Natural killer cell (primary cell): ENCODE measurements around the gene CFAP68. TPM values are rescaled to one million over a fixed set of nuclear protein-coding genes. Genes with fewer than 3 reads are reported as not detected.

Experiments
- ATAC-seq, 3 donors: fragments of 150-1000 bp in 2 of 3; fragments of 200-7000 bp in 1 of 3; cut with Tn5 transposase; 1 replicate in 1 of 3; 2 replicates in 2 of 3; pipeline ENCODE4 v1.10.0; 2021; ENCODE audit warnings: mild to moderate bottlenecking in 2 of 3, moderate library complexity in 2 of 3
- DNase-seq, 2 donors: peaks; one replicate each; pipeline versions ENCODE4 v3.0.0 to v3.0.0-alpha.2; 2013 to 2021; ENCODE audit warnings: mixed read lengths in 1 of 2
- H3K27ac ChIP-seq: one replicate; pipeline ENCODE4 v1.5.1; 2013; ENCODE audit warnings: mild to moderate bottlenecking, low read length
- H3K27me3 ChIP-seq: one replicate; pipeline ENCODE4 v1.6.1; 2013; ENCODE audit warnings: low read length; ENCODE audit not compliant: control insufficient read depth, insufficient read depth
- H3K36me3 ChIP-seq: one replicate; pipeline ENCODE4 v1.6.1; 2013; ENCODE audit warnings: low read length; ENCODE audit not compliant: control insufficient read depth, insufficient read depth
- H3K4me1 ChIP-seq: one replicate; pipeline ENCODE4 v1.6.1; 2013; ENCODE audit warnings: low read length; ENCODE audit not compliant: control insufficient read depth, insufficient read depth
- H3K4me3 ChIP-seq: one replicate; pipeline ENCODE4 v1.5.1; 2013; ENCODE audit warnings: low read length
- H3K9me3 ChIP-seq: one replicate; pipeline ENCODE4 v1.6.1; 2013; ENCODE audit warnings: low read length; ENCODE audit not compliant: control insufficient read depth, insufficient read depth
- H3K27ac Mint-ChIP-seq, 2 donors: one replicate each; pipeline ENCODE4 v1.8.0; 2022; ENCODE audit warnings: mild to moderate bottlenecking in 2 of 2, mixed read lengths in 2 of 2, moderate library complexity in 1 of 2
- H3K27me3 Mint-ChIP-seq, 2 donors: one replicate each; pipeline ENCODE4 v1.8.0; 2022; ENCODE audit warnings: low read depth in 2 of 2, mixed read lengths in 2 of 2
- H3K36me3 Mint-ChIP-seq: one replicate; pipeline ENCODE4 v1.8.0; 2022; ENCODE audit warnings: mixed read lengths
- H3K4me1 Mint-ChIP-seq, 2 donors: one replicate each; pipeline ENCODE4 v1.8.0; 2022; ENCODE audit warnings: mixed read lengths in 2 of 2
- H3K4me3 Mint-ChIP-seq: one replicate; pipeline ENCODE4 v1.8.0; 2022; ENCODE audit warnings: mild to moderate bottlenecking, moderate library complexity, mixed read lengths
- H3K9me3 Mint-ChIP-seq, 2 donors: one replicate each; pipeline ENCODE4 v1.8.0; 2022; ENCODE audit warnings: mixed read lengths in 2 of 2
- WGBS: methylation state at CpG from one replicate; pipeline ENCODE4 v1.1.7; 2013; ENCODE audit warnings: missing lambda C conversion rate; ENCODE audit not compliant: insufficient coverage; 5-methylcytosine and 5-hydroxymethylcytosine counted together
- intact Hi-C: fragments of 100-400 bp; cut with micrococcal nuclease; formaldehyde crosslinking; loops from one replicate; pipeline ENCODE4 v1.14.2; 2022
- total RNA-seq, 4 donors: library from RNA; stranded (reverse); fragments of 120-200 nt in 1 of 4; gene quantifications; one replicate each; pipeline versions ENCODE4 v1.2.3 to v1.2.4, GENCODE V29; 2013 to 2022
- TF ChIP-seq, protein P1 (sequence below): fragments of 200-600 bp; IDR thresholded peaks from one replicate; pipeline ENCODE4 v1.8.0; 2022; ENCODE audit warnings: antibody characterized with exemption

The CFAP68 gene
- total RNA-seq, 3 donors from 2014 or later (not counting 1 experiment from before 2014, with no cell fraction given) = 5.9 to 9.2 (median 7.6) TPM

DNA sequence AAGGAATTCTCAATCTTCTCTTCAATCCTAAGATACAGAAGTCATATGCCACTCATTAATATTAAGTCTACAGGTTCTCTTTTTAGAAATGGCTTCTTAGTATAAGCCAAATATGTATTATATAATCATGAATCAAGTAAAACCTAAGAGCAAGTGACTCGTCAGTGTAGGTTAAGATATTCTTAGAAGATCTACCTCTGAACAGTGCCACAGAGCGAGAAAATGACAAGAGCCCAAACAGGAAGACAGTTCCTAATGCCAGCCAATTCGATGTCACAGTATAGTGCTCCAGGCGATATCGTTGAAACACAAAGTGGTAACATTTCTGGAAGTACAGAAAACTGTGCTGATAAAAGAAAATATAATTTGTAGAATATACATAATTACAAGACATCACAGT lies 41.3 kb upstream of the CFAP68 start:
- 96% methylated on average over 5 of the region's 5 CpGs for WGBS
- DNase-seq = no peak

DNA sequence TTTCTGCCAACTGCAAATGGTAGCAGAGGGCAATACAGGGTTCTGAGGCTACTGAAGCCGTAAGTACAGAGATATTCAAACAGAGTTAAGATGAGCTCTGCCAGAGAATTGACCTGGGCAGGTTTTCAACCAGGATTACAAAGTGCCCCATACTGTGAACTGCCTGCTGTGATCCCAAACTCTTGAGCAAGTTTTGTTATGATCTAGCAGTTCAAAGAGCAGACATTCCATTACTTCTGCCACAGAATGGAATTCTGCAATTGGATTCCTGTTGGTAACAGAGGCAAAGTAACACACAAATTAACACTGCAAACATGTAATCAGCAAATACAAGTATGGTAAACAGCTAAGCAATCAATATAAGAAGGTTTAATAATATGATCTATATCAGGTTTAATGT lies 39.2 kb upstream of the CFAP68 start:
- H3K4me3 ChIP-seq = no peak overlapping the region
- Mint-ChIP-seq H3K4me3 (no peak overlapping the region), H3K27me3 (no peaks in the 10 kb centered on the region), H3K36me3 (peaks cover 15% of the 10 kb centered on the region), H3K9me3 (no peaks in the 10 kb centered on the region), H3K4me1 (peaks cover 5 to 9% of the 10 kb centered on the region in 2 donors), H3K27ac (no peak overlapping the region)
- peaks cover 38% of the 10 kb centered on the region for H3K36me3 ChIP-seq
- 100% methylated on average over 1 of the region's 1 CpG for WGBS
- intact Hi-C loops = no loop called here
- DNase-seq = no peak
- no peaks in the 10 kb centered on the region for H3K4me1 ChIP-seq
- no peaks in the 10 kb centered on the region for H3K27me3 ChIP-seq
- H3K9me3 ChIP-seq = no peaks in the 10 kb centered on the region
- no peak for ATAC-seq
- TF ChIP-seq, protein P1, sequence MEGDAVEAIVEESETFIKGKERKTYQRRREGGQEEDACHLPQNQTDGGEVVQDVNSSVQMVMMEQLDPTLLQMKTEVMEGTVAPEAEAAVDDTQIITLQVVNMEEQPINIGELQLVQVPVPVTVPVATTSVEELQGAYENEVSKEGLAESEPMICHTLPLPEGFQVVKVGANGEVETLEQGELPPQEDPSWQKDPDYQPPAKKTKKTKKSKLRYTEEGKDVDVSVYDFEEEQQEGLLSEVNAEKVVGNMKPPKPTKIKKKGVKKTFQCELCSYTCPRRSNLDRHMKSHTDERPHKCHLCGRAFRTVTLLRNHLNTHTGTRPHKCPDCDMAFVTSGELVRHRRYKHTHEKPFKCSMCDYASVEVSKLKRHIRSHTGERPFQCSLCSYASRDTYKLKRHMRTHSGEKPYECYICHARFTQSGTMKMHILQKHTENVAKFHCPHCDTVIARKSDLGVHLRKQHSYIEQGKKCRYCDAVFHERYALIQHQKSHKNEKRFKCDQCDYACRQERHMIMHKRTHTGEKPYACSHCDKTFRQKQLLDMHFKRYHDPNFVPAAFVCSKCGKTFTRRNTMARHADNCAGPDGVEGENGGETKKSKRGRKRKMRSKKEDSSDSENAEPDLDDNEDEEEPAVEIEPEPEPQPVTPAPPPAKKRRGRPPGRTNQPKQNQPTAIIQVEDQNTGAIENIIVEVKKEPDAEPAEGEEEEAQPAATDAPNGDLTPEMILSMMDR = no peak
- no peak overlapping the region for H3K27ac ChIP-seq

More for the DNA sequence above, 41.3 kb upstream of the CFAP68 start:
- H3K27me3 Mint-ChIP-seq = no peaks in the 10 kb centered on the region
- no peak for ATAC-seq
- no peak overlapping the region for H3K4me3 Mint-ChIP-seq
- peaks cover 5 to 9% of the 10 kb centered on the region in 2 donors for H3K4me1 Mint-ChIP-seq
- no peak overlapping the region for H3K27ac Mint-ChIP-seq
- Histone ChIP-seq H3K36me3 (peaks cover 44% of the 10 kb centered on the region), H3K4me3 (no peak overlapping the region), H3K9me3 (no peaks in the 10 kb centered on the region), H3K27me3 (no peaks in the 10 kb centered on the region), H3K4me1 (no peaks in the 10 kb centered on the region), H3K27ac (no peak overlapping the region)
- intact Hi-C loops = no loop called here
- TF ChIP-seq, protein P1 = no peak
- H3K9me3 Mint-ChIP-seq = no peaks in the 10 kb centered on the region
- H3K36me3 Mint-ChIP-seq = peaks cover 15% of the 10 kb centered on the region

DNA sequence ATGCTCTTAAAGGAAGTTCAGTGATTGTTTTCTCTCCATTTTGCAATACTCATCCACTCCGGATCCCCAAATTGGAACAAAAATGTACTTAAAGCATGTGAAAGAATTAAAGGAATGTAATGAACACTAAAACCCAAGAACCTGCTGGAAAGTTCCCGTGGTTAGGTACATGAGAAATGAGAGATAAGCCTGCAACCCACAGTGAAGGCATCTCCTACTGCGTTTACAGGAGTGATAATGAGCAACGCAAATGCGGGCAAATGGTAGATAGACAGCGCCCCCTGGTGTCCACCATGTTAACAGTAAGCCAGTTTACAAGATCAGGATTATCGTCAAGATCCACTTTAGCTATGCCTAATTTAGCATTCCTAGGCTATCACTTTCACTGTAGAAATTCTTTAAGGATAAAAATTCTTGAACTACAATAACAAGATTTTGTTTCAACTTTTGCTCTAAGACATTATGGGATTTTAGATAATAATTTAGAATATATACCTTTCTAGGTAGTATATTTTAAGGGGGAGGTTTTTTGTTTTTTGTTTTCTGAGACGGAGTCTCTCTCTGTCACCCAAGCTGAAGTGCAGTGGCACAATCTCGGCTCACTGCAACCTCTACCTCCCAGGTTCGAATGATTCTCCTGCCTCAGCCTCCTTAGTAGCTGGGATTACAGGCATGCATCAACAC lies 37.8 kb upstream of the CFAP68 start:
- TF ChIP-seq, protein P1 = peak; percentile 96
- Histone ChIP-seq H3K4me3 (no peak overlapping the region), H3K9me3 (no peaks in the 10 kb centered on the region), H3K27me3 (no peaks in the 10 kb centered on the region), H3K36me3 (peaks cover 30% of the 10 kb centered on the region), H3K27ac (no peak overlapping the region), H3K4me1 (no peaks in the 10 kb centered on the region)
- no peaks in the 10 kb centered on the region for H3K27me3 Mint-ChIP-seq
- ATAC-seq (peak; percentile 93 to 98 (median 95)), DNase-seq (peak; percentile 80 to 91)
- intact Hi-C loops = loop anchor here (1.0 kb wide), 3 partner anchors 64 to 276 kb away; no protein-coding TSS in a partner anchor
- 29% methylated on average over 9 of the region's 10 CpGs for WGBS
- peaks cover 5 to 9% of the 10 kb centered on the region in 2 donors for H3K4me1 Mint-ChIP-seq
- peaks cover 8% of the 10 kb centered on the region for H3K36me3 Mint-ChIP-seq
- no peaks in the 10 kb centered on the region for H3K9me3 Mint-ChIP-seq
- H3K27ac Mint-ChIP-seq = no peak overlapping the region
- H3K4me3 Mint-ChIP-seq = no peak overlapping the region

DNA sequence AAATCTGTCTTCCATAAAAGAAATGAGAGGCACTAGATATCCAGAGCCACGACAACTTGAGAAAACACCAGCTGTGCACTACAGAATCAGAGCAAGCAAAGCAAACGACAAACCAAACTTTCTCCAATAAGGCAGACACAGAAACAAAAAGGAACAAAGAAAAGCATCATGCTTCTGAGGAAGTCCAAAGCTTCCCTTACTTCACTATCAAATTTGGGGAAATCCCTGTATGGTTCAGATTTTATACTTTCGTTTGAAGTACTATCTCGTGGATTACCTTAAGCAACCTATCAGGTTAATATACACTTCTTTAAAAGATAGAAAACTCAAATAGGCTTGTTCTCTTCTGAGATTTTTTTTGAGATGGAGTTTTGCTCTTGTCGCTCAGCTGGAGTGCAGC lies 35.7 kb upstream of the CFAP68 start:
- Histone ChIP-seq H3K36me3 (peaks cover 18% of the 10 kb centered on the region), H3K27me3 (no peaks in the 10 kb centered on the region), H3K9me3 (no peaks in the 10 kb centered on the region), H3K27ac (no peak overlapping the region), H3K4me3 (no peak overlapping the region), H3K4me1 (no peaks in the 10 kb centered on the region)
- no peak overlapping the region for H3K27ac Mint-ChIP-seq
- peaks cover 11% of the 10 kb centered on the region for H3K36me3 Mint-ChIP-seq
- no peaks in the 10 kb centered on the region for H3K27me3 Mint-ChIP-seq
- DNase-seq = no peak
- no peaks in the 10 kb centered on the region for H3K9me3 Mint-ChIP-seq
- intact Hi-C loops = no loop called here
- no peak for ATAC-seq
- H3K4me1 Mint-ChIP-seq = peaks cover 4 to 5% of the 10 kb centered on the region in 2 donors
- no peak overlapping the region for H3K4me3 Mint-ChIP-seq
- WGBS = 81% methylated on average over 4 of the region's 5 CpGs
- TF ChIP-seq, protein P1 = no peak
